ENCODE measurements around the gene KRT78.

KRT78 gene

GRCh38 chr12:52812073-52812400 is 36.8 kb downstream of the KRT78 start:
- DNase-seq (ENCODE audit: low read depth): no peak

GRCh38 chr12:52811191-52812072 is 37.4 kb downstream of the KRT78 start:
- DNase-seq (ENCODE audit: low read depth): no peak

GRCh38 chr12:52810554-52810953 is 38.2 kb downstream of the KRT78 start:
- DNase-seq (ENCODE audit: low read depth): no peak

GRCh38 chr12:52809166-52809565 is 39.6 kb downstream of the KRT78 start:
- no peak for DNase-seq (ENCODE audit: low read depth)

GRCh38 chr12:52808573-52809160 is 40.1 kb downstream of the KRT78 start:
- DNase-seq (ENCODE audit: low read depth): no peak

- no peak for DNase-seq (ENCODE audit: low read depth)
Observed at GRCh38 chr12:52807544-52808470, 41.0 kb downstream of the KRT78 start.

GRCh38 chr12:52806821-52807543 is 41.8 kb downstream of the KRT78 start:
- no peak for DNase-seq (ENCODE audit: low read depth)

- no peak for DNase-seq (ENCODE audit: low read depth)
Observed at GRCh38 chr12:52806169-52806811, 42.5 kb downstream of the KRT78 start.

- DNase-seq (ENCODE audit: low read depth): no peak
Observed at GRCh38 chr12:52805739-52806138, 43.1 kb downstream of the KRT78 start.

- no peak for DNase-seq (ENCODE audit: low read depth)
Observed at GRCh38 chr12:52805000-52805399, 43.8 kb downstream of the KRT78 start.

- DNase-seq (ENCODE audit: low read depth): no peak
Observed at GRCh38 chr12:52802442-52802841, 46.4 kb downstream of the KRT78 start.

GRCh38 chr12:52801773-52802172 is 47.0 kb downstream of the KRT78 start:
- no peak for DNase-seq (ENCODE audit: low read depth)

GRCh38 chr12:52800259-52800917 is 48.4 kb downstream of the KRT78 start:
- no peak for DNase-seq (ENCODE audit: low read depth)

- DNase-seq (ENCODE audit: low read depth): no peak
Observed at GRCh38 chr12:52799505-52800211, 49.1 kb downstream of the KRT78 start.

GRCh38 chr12:52798671-52799504 is 49.9 kb downstream of the KRT78 start:
- no peak for DNase-seq (ENCODE audit: low read depth)

GRCh38 chr12:52798003-52798670 is 50.7 kb downstream of the KRT78 start:
- no peak for DNase-seq (ENCODE audit: low read depth)

GRCh38 chr12:52797529-52797894 is 51.3 kb downstream of the KRT78 start:
- no peak for DNase-seq (ENCODE audit: low read depth)

- DNase-seq (ENCODE audit: low read depth): no peak
Observed at GRCh38 chr12:52796839-52797528, 51.8 kb downstream of the KRT78 start.
